ENCODE results near the gene CABCOCO1. TPM values are rescaled to one million over a fixed set of nuclear protein-coding genes. Genes with fewer than 3 reads are reported as not detected.

Gene CABCOCO1
- total and polyA plus RNA-seq, 9 of the 15 experiments (the other 6 are each of a cell fraction or from before 2014, with no cell fraction given) = 0.04 TPM; not detected in 8

- TF ChIP-seq VEZF1 (CRISPR knock-in tag; IDR thresholded peaks at IDR 0.05) (no peak), FOXA3 (CRISPR knock-in tag; conservative IDR thresholded peaks at IDR 0.05 in 1 of 2, IDR thresholded peaks at IDR 0.05 in 1 of 2) (peak in 1 of 2 experiments; percentile 80; a peak in 2 of 4 replicates), ZNF79 (CRISPR knock-in tag; IDR thresholded peaks at IDR 0.05; ENCODE audit: low read depth) (no peak), RBM22 (IDR thresholded peaks at IDR 0.05; ENCODE audit: low read depth, low read length, poor library complexity, severe bottlenecking) (no peak), TAF9B (IDR thresholded peaks at IDR 0.05; ENCODE audit: partially characterized antibody) (peak; percentile 39), ILK (tag; IDR thresholded peaks at IDR 0.05; ENCODE audit: borderline replicate concordance, low read depth) (no peak), PTRF (tag; IDR thresholded peaks at IDR 0.05) (no peak), KLF6 (CRISPR knock-in tag; IDR thresholded peaks at IDR 0.05; ENCODE audit: borderline replicate concordance) (no peak), ZNF445 (CRISPR knock-in tag; IDR thresholded peaks at IDR 0.05; ENCODE audit: low read depth) (no peak), BRCA1 (IDR thresholded peaks at IDR 0.05) (no peak), BRCA1 (CRISPR knock-in tag; IDR thresholded peaks at IDR 0.05) (no peak), ZNF764 (CRISPR knock-in tag; IDR thresholded peaks at IDR 0.05; ENCODE audit: low read depth) (no peak), ZNF699 (CRISPR knock-in tag; IDR thresholded peaks at IDR 0.05; ENCODE audit: insufficient replicate concordance) (no peak), ARID1B (IDR thresholded peaks at IDR 0.05) (peak; percentile 71), FOXP1 (CRISPR knock-in tag; IDR thresholded peaks at IDR 0.05) (no peak), CAMTA2 (CRISPR knock-in tag; conservative IDR thresholded peaks at IDR 0.05) (no peak), ZNF444 (CRISPR knock-in tag; IDR thresholded peaks at IDR 0.05) (no peak), ZNF561 (CRISPR knock-in tag; conservative IDR thresholded peaks at IDR 0.05) (no peak), CREB1 (IDR thresholded peaks at IDR 0.05) (no peak), CREB1 (CRISPR knock-in tag; IDR thresholded peaks at IDR 0.05) (no peak), SMAD3 (CRISPR knock-in tag; conservative IDR thresholded peaks at IDR 0.05) (no peak), TEAD4 (IDR thresholded peaks at IDR 0.05; ENCODE audit: low read length) (peak; percentile 83), TEAD4 (CRISPR knock-in tag; IDR thresholded peaks at IDR 0.05; ENCODE audit: borderline replicate concordance) (no peak)
- TF ChIP-seq, protein P1, sequence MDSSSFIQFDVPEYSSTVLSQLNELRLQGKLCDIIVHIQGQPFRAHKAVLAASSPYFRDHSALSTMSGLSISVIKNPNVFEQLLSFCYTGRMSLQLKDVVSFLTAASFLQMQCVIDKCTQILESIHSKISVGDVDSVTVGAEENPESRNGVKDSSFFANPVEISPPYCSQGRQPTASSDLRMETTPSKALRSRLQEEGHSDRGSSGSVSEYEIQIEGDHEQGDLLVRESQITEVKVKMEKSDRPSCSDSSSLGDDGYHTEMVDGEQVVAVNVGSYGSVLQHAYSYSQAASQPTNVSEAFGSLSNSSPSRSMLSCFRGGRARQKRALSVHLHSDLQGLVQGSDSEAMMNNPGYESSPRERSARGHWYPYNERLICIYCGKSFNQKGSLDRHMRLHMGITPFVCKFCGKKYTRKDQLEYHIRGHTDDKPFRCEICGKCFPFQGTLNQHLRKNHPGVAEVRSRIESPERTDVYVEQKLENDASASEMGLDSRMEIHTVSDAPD (CRISPR knock-in tag; IDR thresholded peaks at IDR 0.05) = no peak
- TF ChIP-seq, protein P2, sequence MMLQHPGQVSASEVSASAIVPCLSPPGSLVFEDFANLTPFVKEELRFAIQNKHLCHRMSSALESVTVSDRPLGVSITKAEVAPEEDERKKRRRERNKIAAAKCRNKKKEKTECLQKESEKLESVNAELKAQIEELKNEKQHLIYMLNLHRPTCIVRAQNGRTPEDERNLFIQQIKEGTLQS (IDR thresholded peaks at IDR 0.05) = no peak
- TF ChIP-seq, protein P2 (CRISPR knock-in tag; conservative IDR thresholded peaks at IDR 0.05) = no peak
- TF ChIP-seq, protein P3, sequence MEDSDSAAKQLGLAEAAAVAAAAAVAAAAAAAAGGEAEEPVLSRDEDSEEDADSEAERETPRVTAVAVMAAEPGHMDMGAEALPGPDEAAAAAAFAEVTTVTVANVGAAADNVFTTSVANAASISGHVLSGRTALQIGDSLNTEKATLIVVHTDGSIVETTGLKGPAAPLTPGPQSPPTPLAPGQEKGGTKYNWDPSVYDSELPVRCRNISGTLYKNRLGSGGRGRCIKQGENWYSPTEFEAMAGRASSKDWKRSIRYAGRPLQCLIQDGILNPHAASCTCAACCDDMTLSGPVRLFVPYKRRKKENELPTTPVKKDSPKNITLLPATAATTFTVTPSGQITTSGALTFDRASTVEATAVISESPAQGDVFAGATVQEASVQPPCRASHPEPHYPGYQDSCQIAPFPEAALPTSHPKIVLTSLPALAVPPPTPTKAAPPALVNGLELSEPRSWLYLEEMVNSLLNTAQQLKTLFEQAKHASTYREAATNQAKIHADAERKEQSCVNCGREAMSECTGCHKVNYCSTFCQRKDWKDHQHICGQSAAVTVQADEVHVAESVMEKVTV (CRISPR knock-in tag; IDR thresholded peaks at IDR 0.05) = no peak
These were observed 115.4 kb downstream of the CABCOCO1 start (continued) for GRCh38 chr10:61778137-61778536.

Measured in K562 (cell line).